Caco-2 (cell line): ENCODE results near the gene DHX15. TPM values are rescaled to one million over a fixed set of nuclear protein-coding genes. Genes with fewer than 3 reads are reported as not detected.

ENCODE experiments used
- BruUV-seq: library from RNA; stranded (reverse); fragments of 400-500 nt; replicated peaks from 2 replicates; lab custom pipeline; 2021; lab: Mats Ljungman, UMichigan
- CTCF ChIA-PET: fragments of 300-600 bp; sonication (Branson Sonifier 250); formaldehyde crosslinking; loops from one replicate; lab custom pipeline; 2022; ENCODE audit warnings: antibody characterized with exemption; lab: Charles Lee
- POLR2A ChIA-PET: fragments of 300-600 bp; sonication (Branson Sonifier 250); formaldehyde crosslinking; loops from one replicate; lab custom pipeline; 2022; ENCODE audit warnings: antibody characterized with exemption; lab: Charles Lee
- DNase-seq, 2 experiments: peaks; one replicate each; pipeline versions ENCODE4 v3.0.0 to v3.0.0-alpha.2; 2020 to 2022
- H3K27me3 ChIP-seq: replicated peaks from 2 replicates; pipeline ENCODE4 v1.6.0; 2011; ENCODE audit warnings: low read length; ENCODE audit not compliant: control insufficient read depth, insufficient read depth
- H3K36me3 ChIP-seq: 2 replicates; pipeline ENCODE4 v1.5.1; 2011; ENCODE audit warnings: low read length; ENCODE audit not compliant: control insufficient read depth, insufficient read depth
- H3K4me1 ChIP-seq: fragments of 250-450 bp; sonication (Bioruptor Pico); 2 replicates; pipeline ENCODE4 v1.5.1; 2020; ENCODE audit warnings: mild to moderate bottlenecking
- H3K4me3 ChIP-seq: 2 replicates; pipeline ENCODE4 v1.5.1; 2011; ENCODE audit warnings: low read depth, mild to moderate bottlenecking, control low read depth, low read length
- H3K9me3 ChIP-seq: fragments of 250-450 bp; sonication (Bioruptor Pico); 2 replicates; pipeline ENCODE4 v1.5.1; 2020; ENCODE audit warnings: mild to moderate bottlenecking, moderate library complexity
- H3K27ac Mint-ChIP-seq: one replicate; pipeline ENCODE4 v1.8.0; 2022; ENCODE audit warnings: mixed read lengths; ENCODE audit not compliant: unreplicated experiment
- H3K27me3 Mint-ChIP-seq: one replicate; pipeline ENCODE4 v1.8.0; 2022; ENCODE audit warnings: mixed read lengths; ENCODE audit not compliant: insufficient read depth, unreplicated experiment
- H3K36me3 Mint-ChIP-seq: one replicate; pipeline ENCODE4 v1.8.0; 2022; ENCODE audit warnings: mild to moderate bottlenecking, mixed read lengths; ENCODE audit not compliant: insufficient read depth, unreplicated experiment
- H3K4me1 Mint-ChIP-seq: one replicate; pipeline ENCODE4 v1.8.0; 2022; ENCODE audit warnings: low read depth, mixed read lengths; ENCODE audit not compliant: unreplicated experiment
- H3K4me3 Mint-ChIP-seq: one replicate; pipeline ENCODE4 v1.8.0; 2022; ENCODE audit warnings: mild to moderate bottlenecking, moderate library complexity, mixed read lengths; ENCODE audit not compliant: unreplicated experiment
- H3K9me3 Mint-ChIP-seq: one replicate; pipeline ENCODE4 v1.8.0; 2022; ENCODE audit warnings: mixed read lengths; ENCODE audit not compliant: unreplicated experiment
- CTCF ChIP-seq, 2 experiments: fragments of 200-600 bp in 1 of 2; IDR thresholded peaks; 1 replicate in 1 of 2; 2 replicates in 1 of 2; pipeline versions ENCODE4 v1.5.1 to v1.8.0; 2011 to 2022; ENCODE audit warnings: antibody characterized with exemption in 1 of 2, control low read depth in 1 of 2, inconsistent platforms in 1 of 2, low read depth in 1 of 2, low read length in 1 of 2, mild to moderate bottlenecking in 1 of 2, moderate library complexity in 1 of 2; ENCODE audit not compliant: insufficient read depth in 1 of 2, severe bottlenecking in 1 of 2, unreplicated experiment in 1 of 2
- intact Hi-C: fragments of 100-400 bp; cut with micrococcal nuclease; formaldehyde crosslinking; loops from one replicate; pipeline ENCODE4 v1.10.0; 2022; ENCODE audit not compliant: unreplicated experiment
- total RNA-seq: library from RNA; stranded (reverse); gene quantifications from 2 replicates; pipeline ENCODE4 v1.2.3, GENCODE V29; 2022

The DHX15 gene
- total RNA-seq, 1 experiment from 2014 or later = 154 TPM

DNA sequence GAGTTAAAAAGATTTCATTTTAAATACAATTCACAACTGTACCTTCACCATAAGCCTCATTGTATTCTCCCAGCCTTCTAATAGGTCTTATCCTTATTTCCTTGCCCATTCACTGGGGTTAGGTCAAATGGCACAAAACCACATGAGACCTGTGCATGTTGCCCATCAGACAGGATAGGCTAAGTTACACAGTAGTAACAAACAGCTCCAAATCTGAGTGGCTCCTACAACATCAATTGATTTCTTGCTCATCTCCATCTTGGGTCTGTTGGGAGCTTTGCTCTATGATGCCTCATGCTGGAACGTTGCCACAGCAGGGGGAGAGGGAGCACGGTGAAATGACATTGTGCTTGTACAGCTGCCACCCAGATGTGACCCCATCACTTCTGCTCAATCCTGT, 70.6 kb downstream of the DHX15 start:
- no peaks in the 10 kb centered on the region for H3K9me3 ChIP-seq
- POLR2A ChIA-PET = no interaction called here
- no peaks in the 10 kb centered on the region for H3K4me1 ChIP-seq
- peaks cover 85% of the 10 kb centered on the region for H3K36me3 Mint-ChIP-seq
- no TSS peak for BruUV-seq
- H3K27ac Mint-ChIP-seq = no peak overlapping the region
- no peaks in the 10 kb centered on the region for H3K27me3 Mint-ChIP-seq
- DNase-seq = no peak
- no peak overlapping the region for H3K4me3 ChIP-seq
- H3K36me3 ChIP-seq = no peaks in the 10 kb centered on the region; the same call in 1 of the 2 replicates
- H3K27me3 ChIP-seq = no peaks in the 10 kb centered on the region
- intact Hi-C loops = no loop called here
- no peak overlapping the region for H3K4me3 Mint-ChIP-seq
- TF ChIP-seq CTCF (IDR thresholded peaks at IDR 0.05; ENCODE audit: insufficient read depth in 1 of 2, low read depth in 1 of 2, low read length in 1 of 2, severe bottlenecking in 1 of 2, unreplicated experiment in 1 of 2) = no peak
- H3K4me1 Mint-ChIP-seq = no peaks in the 10 kb centered on the region
- CTCF ChIA-PET = interaction anchor here (1.2 kb wide), 1 partner anchor 174 kb away, joined by 3 read pairs; no protein-coding TSS in a partner anchor
- H3K9me3 Mint-ChIP-seq = no peaks in the 10 kb centered on the region

DNA sequence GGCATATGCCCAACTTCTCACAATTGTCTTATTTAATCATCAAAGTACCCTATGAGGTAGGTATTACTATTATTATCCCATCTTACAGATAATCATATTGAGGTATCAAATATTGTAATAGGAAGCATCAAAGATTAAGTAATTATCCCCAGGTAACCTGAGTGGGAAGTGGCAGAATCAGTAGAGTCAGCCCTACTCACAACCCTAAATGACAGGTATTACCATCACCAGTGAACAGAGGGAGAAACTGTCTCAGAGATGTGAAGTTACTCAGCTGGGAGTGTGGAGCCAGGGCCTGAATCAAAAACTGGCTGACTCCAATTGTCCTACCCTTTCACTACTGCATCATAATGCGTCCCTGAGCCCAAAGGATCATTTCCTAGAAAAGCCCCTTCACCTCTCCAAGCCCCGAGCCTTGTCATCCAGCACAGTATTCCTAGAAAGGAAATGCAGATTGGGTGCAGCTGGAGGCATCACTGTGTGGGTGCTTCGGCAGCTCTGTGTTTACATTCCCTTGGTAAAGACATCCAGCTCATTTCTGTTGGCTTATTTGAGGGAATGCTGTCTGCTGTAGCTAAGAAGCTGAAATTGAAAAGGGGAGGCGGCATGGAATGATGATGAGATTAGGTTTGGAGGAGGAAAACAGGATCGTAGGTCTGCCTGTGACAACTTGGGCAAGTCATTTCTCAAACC, 72.8 kb downstream of the DHX15 start:
- no peaks in the 10 kb centered on the region for H3K27me3 ChIP-seq
- H3K36me3 ChIP-seq = no peaks in the 10 kb centered on the region; the same call in 1 of the 2 replicates
- TF ChIP-seq CTCF (IDR thresholded peaks at IDR 0.05; ENCODE audit: insufficient read depth in 1 of 2, low read depth in 1 of 2, low read length in 1 of 2, severe bottlenecking in 1 of 2, unreplicated experiment in 1 of 2) = no peak
- CTCF ChIA-PET = no interaction called here
- no peak overlapping the region for H3K4me3 ChIP-seq
- no peaks in the 10 kb centered on the region for H3K4me1 Mint-ChIP-seq
- no peaks in the 10 kb centered on the region for H3K27me3 Mint-ChIP-seq
- BruUV-seq = no TSS peak
- no peaks in the 10 kb centered on the region for H3K9me3 ChIP-seq
- peaks cover 77% of the 10 kb centered on the region for H3K36me3 Mint-ChIP-seq
- no peak for DNase-seq
- no peak overlapping the region for H3K4me3 Mint-ChIP-seq
- no peaks in the 10 kb centered on the region for H3K4me1 ChIP-seq
- intact Hi-C loops = no loop called here
- H3K9me3 Mint-ChIP-seq = no peaks in the 10 kb centered on the region
- H3K27ac Mint-ChIP-seq = no peak overlapping the region
- POLR2A ChIA-PET = no interaction called here

DNA sequence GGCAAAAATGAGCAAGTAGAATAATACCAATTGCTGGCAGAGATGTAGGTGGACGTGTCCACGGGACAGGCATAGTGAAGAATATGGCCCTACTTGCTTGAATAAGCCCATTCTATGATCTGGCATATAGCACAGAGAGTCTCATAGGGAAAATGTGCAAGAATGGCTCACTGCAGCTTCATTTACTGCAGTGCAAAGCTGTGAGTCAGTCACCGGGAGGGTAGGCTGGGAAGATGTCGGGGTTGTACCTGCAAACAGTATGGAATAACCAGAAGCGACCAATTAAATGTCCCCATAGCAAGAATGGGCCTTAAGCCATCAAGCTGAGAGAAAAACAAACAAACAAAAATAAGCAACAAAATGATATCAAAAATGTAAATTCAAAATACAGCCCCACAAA, 74.3 kb downstream of the DHX15 start:
- ChIA-PET CTCF (no interaction called here), POLR2A (no interaction called here)
- H3K4me3 ChIP-seq = no peak overlapping the region
- no peak for TF ChIP-seq CTCF (IDR thresholded peaks at IDR 0.05; ENCODE audit: insufficient read depth in 1 of 2, low read depth in 1 of 2, low read length in 1 of 2, severe bottlenecking in 1 of 2, unreplicated experiment in 1 of 2)
- DNase-seq = no peak
- no peaks in the 10 kb centered on the region for H3K27me3 Mint-ChIP-seq
- H3K27me3 ChIP-seq = no peaks in the 10 kb centered on the region
- BruUV-seq = no TSS peak
- peaks cover 69% of the 10 kb centered on the region for H3K36me3 Mint-ChIP-seq
- no peaks in the 10 kb centered on the region for H3K9me3 Mint-ChIP-seq
- H3K9me3 ChIP-seq = no peaks in the 10 kb centered on the region
- H3K4me3 Mint-ChIP-seq = no peak overlapping the region
- H3K27ac Mint-ChIP-seq = no peak overlapping the region
- H3K36me3 ChIP-seq = no peaks in the 10 kb centered on the region; the same call in 1 of the 2 replicates
- intact Hi-C loops = no loop called here
- no peaks in the 10 kb centered on the region for H3K4me1 ChIP-seq
- no peaks in the 10 kb centered on the region for H3K4me1 Mint-ChIP-seq
